DMS53 treated with DMSO at 0.1 percent for 48 hours (cell line): Measurements from ENCODE around the gene SPDYE2B.
"Not testable (repeated sequence)": the region's sequence is repeated elsewhere in the genome, so short reads cannot be mapped to it uniquely, and the experiment has no call there.

ENCODE experiments used
- DNase-seq: peaks from one replicate; lab custom pipeline; 2025; ENCODE audit not compliant: unreplicated experiment; lab: John Stamatoyannopoulos, UW

SPDYE2B gene

GRCh38 chr7:102697642-102698512, 47.8 kb downstream of the SPDYE2B start:
- DNase-seq: not testable (repeated sequence)

DNA sequence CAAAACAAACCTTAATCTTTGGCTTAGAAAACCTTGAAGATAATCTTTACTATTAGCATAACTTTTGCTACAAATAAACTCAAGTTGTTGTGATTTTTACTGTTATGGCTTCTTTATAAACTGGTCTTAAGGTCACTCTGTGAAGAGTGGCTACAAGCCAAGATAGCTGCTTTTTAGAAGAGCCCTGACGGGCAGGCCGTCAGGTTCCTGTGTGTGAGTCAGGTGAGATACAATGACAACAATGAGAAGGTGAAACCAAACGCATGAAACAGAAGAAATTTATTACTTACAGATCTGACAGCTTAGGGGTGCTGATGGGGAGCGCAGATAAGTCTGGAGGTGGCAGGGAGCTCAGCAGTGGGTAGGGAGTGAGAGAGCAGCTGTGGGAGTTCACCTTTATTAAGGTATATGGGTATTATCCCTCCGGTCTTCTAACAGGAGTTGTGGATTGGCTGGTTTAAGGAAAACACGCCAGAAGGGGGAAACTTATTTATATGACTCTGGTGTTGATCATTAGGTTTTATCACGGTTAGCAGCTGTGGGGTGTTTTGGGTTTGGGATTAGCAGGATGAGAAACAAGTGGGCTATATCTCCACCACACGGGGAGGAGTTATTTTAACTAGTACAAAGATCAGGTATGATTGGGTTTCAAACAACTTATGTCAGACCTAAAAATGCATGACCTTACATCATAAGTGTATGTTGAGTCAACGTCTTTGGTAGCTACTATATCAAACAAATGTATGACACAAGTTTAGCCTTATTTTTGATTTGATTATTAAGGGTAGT, 49.0 kb downstream of the SPDYE2B start:
- not testable (repeated sequence) for DNase-seq
